Keratinocyte (primary cell): Measurements from ENCODE around the gene PRRC2C. TPM values are rescaled to one million over a fixed set of nuclear protein-coding genes. Genes with fewer than 3 reads are reported as not detected.

Experiments
- DNase-seq: peaks from one replicate; pipeline ENCODE4 v3.0.0-alpha.2; 2011; ENCODE audit warnings: low read depth, missing footprints, low spot score
- FAIRE-seq: peaks from 2 replicates; lab custom pipeline; 2011; peaks lifted over from hg19 to GRCh38; lab: Jason Lieb, UNC
- H2AFZ ChIP-seq: 2 replicates; pipeline ENCODE4 v1.6.0; 2012; ENCODE audit warnings: low read length, control low read depth, inconsistent platforms; ENCODE audit not compliant: control insufficient read depth
- H3K27ac ChIP-seq: 2 replicates; pipeline ENCODE4 v1.5.1; 2011; ENCODE audit warnings: low read length; ENCODE audit not compliant: control insufficient read depth, insufficient read depth
- H3K27me3 ChIP-seq: 3 replicates; pipeline ENCODE4 v1.6.0; 2011; ENCODE audit warnings: low read length; ENCODE audit not compliant: control insufficient read depth, insufficient read depth; ENCODE audit errors: extremely low read depth
- H3K36me3 ChIP-seq, 2 experiments: 2 replicates in 1 of 2; 3 replicates in 1 of 2; pipeline ENCODE4 v1.5.1; 2011; ENCODE audit warnings: low read length in 2 of 2, mild to moderate bottlenecking in 1 of 2; ENCODE audit not compliant: control insufficient read depth in 2 of 2, insufficient read depth in 2 of 2; ENCODE audit errors: extremely low read depth in 1 of 2
- H3K4me1 ChIP-seq: 3 replicates; pipeline ENCODE4 v1.5.1; 2011; ENCODE audit warnings: low read length; ENCODE audit not compliant: control insufficient read depth, insufficient read depth; ENCODE audit errors: extremely low read depth
- H3K4me2 ChIP-seq: 3 replicates; pipeline ENCODE4 v1.6.0; 2011; ENCODE audit warnings: low read depth, low read length; ENCODE audit not compliant: control insufficient read depth, insufficient read depth; ENCODE audit errors: extremely low read depth
- H3K4me3 ChIP-seq, 3 experiments: fragments of 200-600 bp in 1 of 3; sonication (generic) in 1 of 3; 2 replicates in 2 of 3; 3 replicates in 1 of 3; pipeline ENCODE4 v1.5.1; 2011 to 2016; ENCODE audit warnings: low read length in 3 of 3, mild to moderate bottlenecking in 3 of 3, control low read depth in 2 of 3, inconsistent platforms in 1 of 3, low read depth in 1 of 3, mixed read lengths in 1 of 3, mixed run types in 1 of 3, moderate library complexity in 1 of 3; ENCODE audit not compliant: control insufficient read depth in 2 of 3, insufficient read depth in 2 of 3; ENCODE audit errors: extremely low read depth in 1 of 3
- H3K79me2 ChIP-seq: 2 replicates; pipeline ENCODE4 v1.6.0; 2012; ENCODE audit warnings: low read length; ENCODE audit not compliant: control insufficient read depth, insufficient read depth
- H3K9ac ChIP-seq: 3 replicates; pipeline ENCODE4 v1.6.0; 2011; ENCODE audit warnings: low read length; ENCODE audit not compliant: control insufficient read depth, insufficient read depth; ENCODE audit errors: extremely low read depth
- H3K9me1 ChIP-seq: 3 replicates; pipeline ENCODE4 v1.6.0; 2011; ENCODE audit warnings: low read length; ENCODE audit not compliant: control insufficient read depth, insufficient read depth; ENCODE audit errors: extremely low read depth
- H3K9me3 ChIP-seq: 2 replicates; pipeline ENCODE4 v1.5.1; 2012; ENCODE audit warnings: low read depth, low read length; ENCODE audit not compliant: control insufficient read depth
- H4K20me1 ChIP-seq: 3 replicates; pipeline ENCODE4 v1.6.0; 2011; ENCODE audit warnings: low read length; ENCODE audit not compliant: control insufficient read depth, insufficient read depth; ENCODE audit errors: extremely low read depth
- CTCF ChIP-seq, 3 experiments: IDR thresholded peaks in 1 of 3; conservative IDR thresholded peaks in 1 of 3; optimal IDR thresholded peaks in 1 of 3; 2 replicates in 2 of 3; 3 replicates in 1 of 3; pipeline versions ENCODE3 to v1.5.1; 2011; ENCODE audit warnings: low read length in 3 of 3, mild to moderate bottlenecking in 3 of 3, moderate library complexity in 2 of 3, control low read depth in 1 of 3, inconsistent platforms in 1 of 3; ENCODE audit not compliant: insufficient read depth in 2 of 3; ENCODE audit errors: extremely low read depth in 1 of 3
- EZH2 ChIP-seq: IDR thresholded peaks from one replicate; pipeline ENCODE4 v1.6.1; 2012; ENCODE audit warnings: inconsistent platforms, mild to moderate bottlenecking, low read length, moderate library complexity
- dilution Hi-C: fragments of 300-500 bp; cut with MboI; formaldehyde crosslinking; loops from one replicate; pipeline ENCODE4 v1.7.0; 2020; ENCODE audit warnings: low sequenced_read_pairs; ENCODE audit not compliant: extremely low pct_ligation_motif_present
- polyA plus RNA-seq, 5 experiments: library from polyadenylated mRNA; depleted of rRNA in 3 of 5; stranded (reverse) in 3 of 5; stranded (forward) in 1 of 5; unstranded in 1 of 5; fragments of >200 nt; gene quantifications; 1 replicate in 1 of 5; 2 replicates in 3 of 5; 3 replicates in 1 of 5; pipeline versions ENCODE4 v1.2.1 to v1.2.3, GENCODE V29; 2011 to 2012; ENCODE audit warnings: missing spikeins in 2 of 5, low read depth in 1 of 5, low replicate concordance in 1 of 5
- small RNA-seq, 3 experiments: library from RNA; depleted of rRNA; stranded (forward); fragments of <200 nt; gene quantifications; one replicate each; pipeline ENCODE3, GENCODE V24; 2012; ENCODE audit warnings: low read depth in 3 of 3, low replicate concordance in 1 of 3; ENCODE audit not compliant: insufficient read length in 3 of 3

PRRC2C gene
- polyA plus RNA-seq, 1 donor (not counting 4 experiments of a cell fraction or from before 2014, with no cell fraction given) = 88.6 TPM

GRCh38 chr1:171641076-171641864 lies 155.9 kb downstream of the PRRC2C start:
- Histone ChIP-seq H3K27me3 (no peaks in the 10 kb centered on the region), H3K4me2 (no peak overlapping the region), H3K4me3 (no peak overlapping the region), H3K27ac (no peak overlapping the region), H4K20me1 (no peaks in the 10 kb centered on the region), H3K9ac (no peak overlapping the region), H3K9me1 (no peaks in the 10 kb centered on the region), H3K79me2 (no peaks in the 10 kb centered on the region), H3K4me1 (no peaks in the 10 kb centered on the region), H2AFZ (no peak overlapping the region), H3K9me3 (no peaks in the 10 kb centered on the region), H3K36me3 (no peaks in the 10 kb centered on the region)
- DNase-seq (no peak), FAIRE-seq (no peak)
- no peak for TF ChIP-seq EZH2
- TF ChIP-seq CTCF (optimal IDR thresholded peaks at IDR 0.05 in 1 of 3, IDR thresholded peaks at IDR 0.05 in 1 of 3, conservative IDR thresholded peaks at IDR 0.05 in 1 of 3; ENCODE audit: extremely low read depth in 1 of 3, insufficient read depth in 2 of 3, low read length in 3 of 3) = no peak
- dilution Hi-C loops = loop anchor here (25.0 kb wide), 1 partner anchor 346 kb away; no protein-coding TSS in a partner anchor

GRCh38 chr1:171642197-171642596 lies 156.9 kb downstream of the PRRC2C start:
- no peak for FAIRE-seq
- dilution Hi-C loops = loop anchor here (25.0 kb wide), 1 partner anchor 345 kb away; no protein-coding TSS in a partner anchor

More at GRCh38 chr1:171642197-171642596, 156.9 kb downstream of the PRRC2C start:
- no peaks in the 10 kb centered on the region for H3K36me3 ChIP-seq
- H3K9me3 ChIP-seq = no peaks in the 10 kb centered on the region
- DNase-seq = no peak
- no peak overlapping the region for H3K4me2 ChIP-seq
- H3K4me3 ChIP-seq = no peak overlapping the region
- no peak for TF ChIP-seq CTCF (optimal IDR thresholded peaks at IDR 0.05 in 1 of 3, IDR thresholded peaks at IDR 0.05 in 1 of 3, conservative IDR thresholded peaks at IDR 0.05 in 1 of 3; ENCODE audit: extremely low read depth in 1 of 3, insufficient read depth in 2 of 3, low read length in 3 of 3)
- TF ChIP-seq EZH2 = no peak
- no peak overlapping the region for H3K9ac ChIP-seq
- H3K27ac ChIP-seq = no peak overlapping the region
- no peaks in the 10 kb centered on the region for H3K27me3 ChIP-seq
- H3K9me1 ChIP-seq = no peaks in the 10 kb centered on the region
- H3K4me1 ChIP-seq = no peaks in the 10 kb centered on the region
- no peaks in the 10 kb centered on the region for H4K20me1 ChIP-seq
- no peaks in the 10 kb centered on the region for H3K79me2 ChIP-seq
- no peak overlapping the region for H2AFZ ChIP-seq

Small RNAs within 50 kb of the gene (small RNA-seq; reads per million reads assigned to genes)
- 0 reads per million in 3 experiments for gene CYCSP53

Other genes starting within 250 kb of the PRRC2C start
- gene FMO1, start 237.0 kb upstream of the PRRC2C start, polyA plus RNA-seq = 0.07 to 0.17 TPM in 2 of 3 replicates, not detected in the other
- gene FMO4, start 171.3 kb upstream of the PRRC2C start, polyA plus RNA-seq = 2.9 to 6.2 TPM (median 4.7 TPM) in 3 replicates
- 0.05 TPM in 1 of 3 replicates, not detected in the others for gene MYOCOS, start 136.7 kb downstream of the PRRC2C start, polyA plus RNA-seq
- gene MYOC, start 167.2 kb downstream of the PRRC2C start, polyA plus RNA-seq = not detected in 3 replicates